HG03442 (cell line): ENCODE data around the gene CDC42BPA.
"Not testable (repeated sequence)": the region's sequence is repeated elsewhere in the genome, so short reads cannot be mapped to it uniquely, and the experiment has no call there.

Experiments
- ATAC-seq: cut with Tn5 transposase; IDR thresholded peaks from one replicate; pipeline ENCODE4 v1.9.1; 2021; ENCODE audit warnings: mild to moderate bottlenecking, moderate library complexity; ENCODE audit not compliant: unreplicated experiment

CDC42BPA gene

GRCh38 chr1:227336136-227336535, 17.8 kb upstream of the CDC42BPA start:
- not testable (repeated sequence) for ATAC-seq

- ATAC-seq = no peak
Observed at GRCh38 chr1:227335242-227336020, 17.1 kb upstream of the CDC42BPA start.

- ATAC-seq = no peak
Observed at GRCh38 chr1:227333423-227333822, 15.1 kb upstream of the CDC42BPA start.

- ATAC-seq = no peak
Observed at GRCh38 chr1:227330279-227331076, 12.2 kb upstream of the CDC42BPA start.

- ATAC-seq = no peak
Observed at GRCh38 chr1:227328405-227329019, 10.2 kb upstream of the CDC42BPA start.

GRCh38 chr1:227325156-227325555, 6.9 kb upstream of the CDC42BPA start:
- no peak for ATAC-seq

GRCh38 chr1:227323967-227324268, 5.6 kb upstream of the CDC42BPA start:
- no peak for ATAC-seq

- no peak for ATAC-seq
Observed at GRCh38 chr1:227323171-227323966, 5.1 kb upstream of the CDC42BPA start.

GRCh38 chr1:227322376-227322775, 4.1 kb upstream of the CDC42BPA start:
- ATAC-seq = no peak

- ATAC-seq = no peak
Observed at GRCh38 chr1:227321035-227321434, 2.7 kb upstream of the CDC42BPA start.

- no peak for ATAC-seq
Observed at GRCh38 chr1:227320476-227320875, 2.2 kb upstream of the CDC42BPA start.

- ATAC-seq = no peak
Observed at GRCh38 chr1:227318853-227319607, 738 bp upstream of the CDC42BPA start.

GRCh38 chr1:227317523-227318015, 723 bp downstream of the CDC42BPA start:
- ATAC-seq = no peak

GRCh38 chr1:227317011-227317451, 1.3 kb downstream of the CDC42BPA start:
- no peak for ATAC-seq

GRCh38 chr1:227316456-227316855, 1.8 kb downstream of the CDC42BPA start:
- no peak for ATAC-seq

- ATAC-seq = no peak
Observed at GRCh38 chr1:227315629-227316346, 2.5 kb downstream of the CDC42BPA start.

GRCh38 chr1:227314014-227314848, 4.1 kb downstream of the CDC42BPA start:
- ATAC-seq = no peak

GRCh38 chr1:227312361-227313025, 5.8 kb downstream of the CDC42BPA start:
- ATAC-seq = no peak
